IPS DF 6.9 (cell line): ENCODE measurements around the gene ASB10.
A peak's percentile ranks its signal among the peaks of the same experiment; 100 is the strongest.

ENCODE experiments used
- DNase-seq: peaks from one replicate; pipeline ENCODE4 v3.0.0-alpha.2; 2013; ENCODE audit warnings: low read depth, low spot score
- H3K27ac ChIP-seq: one replicate; pipeline ENCODE4 v1.5.1; 2013; ENCODE audit warnings: low read length, control low read depth
- H3K27me3 ChIP-seq: 2 replicates; pipeline ENCODE4 v1.6.1; 2013; ENCODE audit warnings: mild to moderate bottlenecking, low read length; ENCODE audit not compliant: control insufficient read depth, insufficient read depth
- H3K36me3 ChIP-seq: 2 replicates; pipeline ENCODE4 v1.6.1; 2013; ENCODE audit warnings: low read length; ENCODE audit not compliant: control insufficient read depth, insufficient read depth
- H3K4me1 ChIP-seq: 2 replicates; pipeline ENCODE4 v1.6.1; 2013; ENCODE audit warnings: low read length; ENCODE audit not compliant: control insufficient read depth, insufficient read depth
- H3K4me3 ChIP-seq: 2 replicates; pipeline ENCODE4 v1.5.1; 2013; ENCODE audit warnings: mild to moderate bottlenecking, low read length
- H3K9me3 ChIP-seq: 2 replicates; pipeline ENCODE4 v1.6.1; 2013; ENCODE audit warnings: low read length, inconsistent platforms; ENCODE audit not compliant: control insufficient read depth, insufficient read depth
- WGBS: extraction: QIAGEN DNeasy Blood & Tissue Kit; methylation state at CpG from one replicate; pipeline ENCODE4 v1.1.7; 2013; ENCODE audit warnings: mixed read lengths, missing lambda C conversion rate; ENCODE audit not compliant: insufficient read length, insufficient coverage; 5-methylcytosine and 5-hydroxymethylcytosine counted together

Gene ASB10

DNA sequence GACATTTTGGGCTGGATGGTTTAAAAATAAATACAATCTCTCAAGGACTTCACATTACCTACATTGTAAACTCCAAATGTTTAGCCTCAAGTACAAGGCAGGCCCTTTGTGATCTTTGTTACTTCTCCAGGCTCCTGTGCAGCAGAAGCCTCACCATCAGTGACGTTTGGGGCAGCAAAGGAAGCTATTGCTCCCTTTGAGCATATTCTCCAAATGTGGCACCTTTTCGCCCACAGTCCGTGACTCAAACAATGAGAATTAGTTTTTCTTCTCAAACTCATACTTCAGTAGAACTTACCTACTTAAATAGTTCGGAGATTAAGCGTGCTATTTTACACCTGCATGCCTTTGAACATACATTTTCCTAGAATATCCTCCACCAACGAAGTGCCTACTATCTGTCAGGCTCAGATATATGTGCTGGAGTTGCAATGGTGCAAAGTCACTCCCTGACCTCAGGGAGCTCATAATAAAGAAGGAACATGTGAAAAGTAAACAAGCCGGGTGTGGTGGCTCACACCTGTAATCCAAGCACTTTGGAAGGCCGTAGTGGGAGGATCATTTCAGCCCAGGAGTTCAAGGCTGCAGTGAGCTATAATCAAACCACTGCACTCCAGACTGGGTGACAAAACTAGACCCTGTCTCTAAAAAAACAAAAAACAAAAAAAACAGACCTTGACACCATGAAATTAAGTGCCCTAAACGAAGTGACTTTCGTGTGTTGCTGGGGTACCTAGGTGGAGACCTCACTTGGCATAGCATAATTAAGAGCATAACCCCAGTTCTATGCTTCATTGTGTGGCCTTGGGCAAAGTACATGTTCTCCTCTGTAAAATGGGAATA, 41.2 kb upstream of the ASB10 start:
- H3K27ac ChIP-seq, result no peak overlapping the region
- peaks cover 12% of the 10 kb centered on the region; the same call in 1 of the 2 replicates for H3K36me3 ChIP-seq
- no peak for DNase-seq
- H3K9me3 ChIP-seq, result no peaks in the 10 kb centered on the region
- no peaks in the 10 kb centered on the region for H3K27me3 ChIP-seq
- no CpG with 5 or more reads among the region's 10 CpGs for WGBS
- H3K4me1 ChIP-seq, result 0 out of 2 replicates have a peak, but pooled peaks cover under 1% of the 10 kb centered on the region
- H3K4me3 ChIP-seq, result peak overlapping the region; percentile 34; the same call in 1 of the 2 replicates

DNA sequence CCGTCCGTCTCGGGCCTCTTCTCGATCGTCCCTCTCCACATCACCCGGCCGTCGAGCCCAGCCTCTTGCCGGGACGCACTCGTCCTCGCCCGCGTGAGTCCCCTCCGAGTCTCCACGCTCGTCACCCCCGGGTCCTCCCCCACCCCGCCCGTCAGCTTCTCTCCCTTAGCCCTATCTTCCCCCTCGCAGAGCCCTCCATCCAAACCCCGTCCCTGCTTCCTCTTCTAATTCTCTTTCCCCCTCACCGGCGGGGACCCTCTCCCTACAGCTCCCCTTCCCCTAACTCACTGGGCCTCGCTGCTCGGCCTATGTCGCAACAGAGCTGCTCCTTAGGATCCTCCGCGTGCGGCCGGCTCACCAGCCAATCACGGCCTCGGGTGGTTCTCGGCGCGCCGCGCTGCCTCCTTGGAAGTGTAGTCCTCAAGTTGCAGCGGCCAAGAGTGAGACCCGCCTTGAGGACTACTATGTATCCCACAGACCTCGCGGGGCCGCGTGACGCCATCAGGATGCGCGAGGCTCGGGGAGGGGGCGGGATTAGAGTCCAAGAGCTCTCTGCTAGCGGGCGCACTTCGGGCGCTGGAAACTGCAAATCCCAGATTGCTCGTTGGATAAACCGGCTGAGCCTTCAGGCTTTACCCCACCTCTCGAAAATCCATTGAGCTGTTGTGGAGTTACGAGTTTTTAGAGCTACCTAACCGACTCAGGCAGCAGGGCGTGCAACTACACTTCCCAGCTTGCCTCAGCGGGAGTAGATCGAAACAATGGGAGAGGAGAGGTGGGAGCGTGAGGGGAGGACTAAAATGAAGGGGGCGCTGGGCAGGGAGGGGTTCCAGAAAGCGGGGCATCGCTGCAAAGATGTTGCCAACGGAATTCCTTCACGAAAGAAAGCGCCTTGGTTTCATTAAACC, 40.1 kb upstream of the ASB10 start, which contains the start of gene ABCF2:
Gene ABCF2 (minus strand): TSS at position 331 of the 908 bp plus-strand sequence. CDS start 747 bp downstream, outside the sequence.
- WGBS, result no CpG with 5 or more reads among the region's 68 CpGs
- Histone ChIP-seq H3K4me3 (peak within 1 kb of the TSS; percentile 89), H3K9me3 (no peaks in the 10 kb centered on the region), H3K4me1 (no peaks in the 10 kb centered on the region), H3K27ac (no peak within 1 kb of the TSS), H3K27me3 (no peaks in the 10 kb centered on the region), H3K36me3 (peaks cover 16% of the 10 kb centered on the region; the same call in 1 of the 2 replicates)
- DNase-seq, result peak; percentile 94

DNA sequence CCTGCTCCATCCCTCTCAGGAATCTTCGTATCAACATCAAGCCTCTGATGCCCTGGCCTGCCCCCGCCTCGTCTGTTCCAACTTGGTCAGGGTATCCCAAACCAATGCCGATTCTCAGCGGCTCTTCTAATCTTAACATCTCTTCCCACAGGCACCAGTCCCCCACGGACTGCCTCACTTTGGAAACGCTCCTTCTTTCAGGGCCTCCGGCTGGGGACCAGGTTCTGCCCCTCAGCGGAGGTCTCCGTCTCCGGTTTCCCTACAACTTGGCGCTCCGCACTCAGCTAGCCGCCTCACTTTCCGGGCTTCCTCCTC, 39.5 kb upstream of the ASB10 start:
- H3K27me3 ChIP-seq, result no peaks in the 10 kb centered on the region
- H3K4me3 ChIP-seq, result peak overlapping the region; percentile 89
- no peaks in the 10 kb centered on the region for H3K9me3 ChIP-seq
- no CpG with 5 or more reads among the region's 15 CpGs for WGBS
- DNase-seq, result no peak
- peaks cover 19% of the 10 kb centered on the region; the same call in 1 of the 2 replicates for H3K36me3 ChIP-seq
- no peak overlapping the region for H3K27ac ChIP-seq
- no peaks in the 10 kb centered on the region for H3K4me1 ChIP-seq

DNA sequence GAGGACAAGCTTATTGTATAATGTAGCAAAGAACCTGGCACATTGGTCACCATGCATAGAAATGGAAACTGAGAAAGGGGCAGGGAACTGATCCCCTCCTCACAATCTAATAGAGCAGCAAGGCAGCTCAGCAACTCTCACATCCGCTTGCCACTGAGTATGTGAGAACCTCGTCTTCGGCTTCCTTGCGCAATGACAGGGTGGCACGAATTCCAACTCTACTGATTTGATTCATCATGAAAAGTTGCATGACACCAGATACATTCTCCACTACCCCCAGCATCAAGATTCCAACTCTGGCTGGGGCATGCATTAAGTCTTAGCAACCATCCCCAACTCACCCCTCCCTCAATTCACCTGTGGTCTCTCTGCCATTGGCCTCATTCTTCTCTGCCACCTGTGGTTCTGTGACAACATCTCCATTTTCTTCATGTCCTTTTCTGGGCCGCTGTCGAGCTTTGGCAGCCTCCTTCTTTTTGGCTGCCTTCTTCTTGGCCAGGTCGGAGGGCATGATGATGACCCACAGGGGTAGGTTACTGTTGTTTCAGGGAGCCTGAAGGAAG, 39.0 kb upstream of the ASB10 start:
- no CpG with 5 or more reads among the region's 8 CpGs for WGBS
- H3K36me3 ChIP-seq, result peaks cover 20% of the 10 kb centered on the region; the same call in 1 of the 2 replicates
- DNase-seq, result no peak
- no peaks in the 10 kb centered on the region for H3K4me1 ChIP-seq
- peak overlapping the region; percentile 89; the same call in 1 of the 2 replicates for H3K4me3 ChIP-seq
- H3K9me3 ChIP-seq, result no peaks in the 10 kb centered on the region
- H3K27ac ChIP-seq, result no peak overlapping the region
- H3K27me3 ChIP-seq, result no peaks in the 10 kb centered on the region

DNA sequence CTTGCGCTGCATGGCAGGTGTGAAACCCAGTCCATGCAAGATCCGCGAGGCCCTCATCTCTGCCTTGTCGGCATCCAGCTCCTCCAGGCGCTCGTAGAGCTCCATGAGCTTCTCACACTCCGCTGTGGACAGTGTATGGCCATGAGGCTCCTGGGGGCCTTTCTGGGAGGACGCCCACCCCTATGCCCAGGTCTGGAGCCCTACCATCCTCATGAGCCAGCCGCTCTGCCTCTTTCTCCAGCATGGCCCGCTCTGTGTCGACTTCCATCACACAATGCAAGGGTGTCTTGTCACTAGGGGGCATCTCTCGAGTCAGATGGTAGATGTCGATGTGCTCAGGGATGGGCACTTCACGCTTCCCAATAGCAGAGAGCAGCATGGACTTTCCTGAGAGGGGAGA, 36.7 kb upstream of the ASB10 start:
- Histone ChIP-seq H3K4me1 (no peaks in the 10 kb centered on the region), H3K9me3 (no peaks in the 10 kb centered on the region), H3K27ac (no peak overlapping the region), H3K27me3 (no peaks in the 10 kb centered on the region), H3K4me3 (no peak overlapping the region), H3K36me3 (peaks cover 33% of the 10 kb centered on the region)
- WGBS, result no CpG with 5 or more reads among the region's 14 CpGs
- DNase-seq, result no peak

DNA sequence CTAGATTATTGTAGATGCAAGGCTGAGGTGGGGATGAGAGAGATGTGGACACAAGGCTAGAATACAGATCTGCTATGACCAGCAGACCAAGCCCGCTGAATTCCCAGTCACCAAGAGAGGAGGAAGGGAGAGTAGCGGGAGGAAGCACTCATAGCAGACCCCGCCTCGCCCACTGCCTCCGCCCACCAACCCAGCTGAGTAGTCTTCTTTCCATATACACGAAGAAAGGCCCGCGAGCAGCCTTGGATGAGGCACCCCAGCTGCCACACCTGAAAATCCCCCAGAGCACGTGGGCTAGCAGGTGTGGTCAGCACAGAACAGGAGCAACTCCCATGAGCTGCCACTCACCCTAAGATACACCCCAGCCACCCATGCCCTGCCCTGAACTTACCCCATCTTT, 31.1 kb upstream of the ASB10 start:
- Histone ChIP-seq H3K27me3 (no peaks in the 10 kb centered on the region), H3K36me3 (peaks cover 51% of the 10 kb centered on the region), H3K4me1 (no peaks in the 10 kb centered on the region), H3K4me3 (no peak overlapping the region), H3K9me3 (no peaks in the 10 kb centered on the region), H3K27ac (no peak overlapping the region)
- DNase-seq, result no peak
- no CpG with 5 or more reads among the region's 9 CpGs for WGBS

DNA sequence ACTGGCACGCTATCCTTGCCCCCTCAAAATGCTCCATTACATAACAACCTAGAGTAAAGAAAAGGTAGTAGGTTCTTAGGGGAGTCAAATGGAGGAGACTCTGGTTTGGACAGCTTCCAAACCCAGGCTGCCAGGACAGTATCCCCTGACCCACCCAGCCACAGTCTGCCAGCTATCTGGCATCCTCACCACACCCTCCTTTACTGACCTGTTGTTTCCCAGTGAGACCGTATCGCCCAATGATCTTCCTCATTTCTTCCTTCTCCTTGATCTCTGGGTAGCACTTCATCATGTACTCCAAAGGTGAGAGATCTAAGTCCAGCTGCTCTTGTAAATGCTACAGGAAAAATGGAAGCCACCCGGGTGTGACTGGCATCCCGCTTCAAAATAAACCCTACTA, 28.3 kb upstream of the ASB10 start:
- Histone ChIP-seq H3K4me3 (no peak overlapping the region), H3K36me3 (peaks cover 37% of the 10 kb centered on the region), H3K4me1 (peaks cover 5% of the 10 kb centered on the region), H3K27ac (no peak overlapping the region), H3K9me3 (no peaks in the 10 kb centered on the region), H3K27me3 (no peaks in the 10 kb centered on the region)
- no peak for DNase-seq
- WGBS, result no CpG with 5 or more reads among the region's 5 CpGs

DNA sequence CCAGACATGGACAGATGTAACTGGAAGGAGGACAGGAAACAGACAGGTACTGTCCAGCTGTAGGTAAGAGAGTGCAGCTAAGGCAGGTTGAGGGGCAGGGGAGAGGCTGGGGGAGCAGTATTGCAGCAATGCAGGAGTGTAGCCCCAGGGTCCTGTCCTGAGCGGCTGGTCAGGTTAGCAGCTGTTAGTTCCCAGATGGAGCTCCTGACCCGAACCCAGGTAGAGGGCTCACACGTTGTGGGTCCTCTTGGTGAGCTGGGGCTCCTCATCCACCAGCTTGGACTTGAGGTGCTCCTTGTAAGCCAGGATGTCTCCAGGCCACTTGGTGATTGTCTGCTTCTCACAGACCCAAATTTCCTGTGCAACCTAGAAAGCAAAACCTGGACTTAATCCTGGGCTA, 26.8 kb upstream of the ASB10 start:
- no peak for DNase-seq
- Histone ChIP-seq H3K9me3 (no peaks in the 10 kb centered on the region), H3K4me3 (no peak overlapping the region), H3K4me1 (peaks cover 6% of the 10 kb centered on the region), H3K27ac (no peak overlapping the region), H3K27me3 (no peaks in the 10 kb centered on the region), H3K36me3 (peaks cover 31% of the 10 kb centered on the region)
- WGBS, result no CpG with 5 or more reads among the region's 3 CpGs

DNA sequence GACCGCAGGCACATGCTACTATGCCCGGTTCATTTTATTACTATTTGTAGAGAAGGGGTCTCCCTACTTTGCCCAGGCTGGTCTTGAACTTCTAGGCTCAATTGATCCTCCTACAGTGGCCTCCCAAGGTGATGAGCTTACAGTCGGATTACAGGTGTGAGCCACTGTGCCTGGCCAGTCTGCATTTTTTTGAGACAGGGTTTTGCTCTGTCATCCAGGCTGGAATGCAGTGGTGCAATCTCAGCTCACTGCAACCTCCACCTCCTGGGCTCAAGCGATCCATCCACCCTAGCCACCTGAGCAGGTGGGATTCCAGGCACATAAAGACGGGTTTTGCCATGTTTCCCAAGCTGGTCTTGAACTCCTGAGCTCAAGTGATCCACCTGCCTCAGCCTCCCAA, 25.6 kb upstream of the ASB10 start:
- WGBS, result no CpG with 5 or more reads among the region's 5 CpGs
- H3K4me3 ChIP-seq, result no peak overlapping the region
- no peaks in the 10 kb centered on the region for H3K27me3 ChIP-seq
- DNase-seq, result no peak
- H3K36me3 ChIP-seq, result peaks cover 20% of the 10 kb centered on the region
- H3K27ac ChIP-seq, result no peak overlapping the region
- peaks cover 6% of the 10 kb centered on the region for H3K4me1 ChIP-seq
- H3K9me3 ChIP-seq, result no peaks in the 10 kb centered on the region

DNA sequence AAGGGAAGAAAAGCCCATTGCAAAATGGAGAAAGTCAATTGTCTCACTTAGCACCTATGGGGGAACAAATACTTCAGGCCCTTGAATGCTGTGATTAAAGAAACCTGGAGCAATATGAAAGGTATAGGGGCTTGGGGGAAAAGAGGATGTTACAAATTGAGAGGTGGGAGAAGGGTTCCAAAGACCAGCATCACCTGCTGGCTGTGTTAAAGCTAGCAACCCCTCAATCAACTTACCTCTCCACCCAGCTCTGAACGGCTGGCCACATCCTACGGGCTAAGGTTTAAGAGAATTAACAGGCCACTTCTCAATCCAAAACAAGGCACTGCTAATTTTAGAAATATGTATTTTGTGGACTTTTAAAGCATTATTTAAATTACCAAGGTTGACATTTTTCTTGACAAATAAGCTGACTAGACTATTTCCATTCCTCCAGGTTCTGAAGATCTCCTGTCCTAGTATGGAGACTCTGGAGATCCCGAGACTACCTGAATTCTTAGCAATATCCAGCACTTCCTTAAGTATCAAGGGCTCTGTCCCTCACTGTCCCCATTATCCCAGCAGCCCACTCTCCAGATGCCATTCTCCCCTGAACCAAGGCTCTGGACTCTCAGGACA, 24.2 kb upstream of the ASB10 start:
- WGBS, result no CpG with 5 or more reads among the region's 3 CpGs
- Histone ChIP-seq H3K4me1 (peaks cover 6% of the 10 kb centered on the region), H3K36me3 (peaks cover 20% of the 10 kb centered on the region), H3K27ac (no peak overlapping the region), H3K9me3 (no peaks in the 10 kb centered on the region), H3K27me3 (no peaks in the 10 kb centered on the region), H3K4me3 (no peak overlapping the region)
- no peak for DNase-seq
